Renal cortex interstitium (tissue), 11 donors: ENCODE results near the gene IKZF2. TPM values are rescaled to one million over a fixed set of nuclear protein-coding genes. Genes with fewer than 3 reads are reported as not detected.

Experiments used
- DNase-seq, 11 donors: peaks; one replicate each; pipeline ENCODE4 v3.0.0-alpha.2; 2013; ENCODE audit warnings: low read depth in 9 of 11, low spot score in 4 of 11; ENCODE audit errors: extremely low read depth in 1 of 11
- polyA plus RNA-seq, 3 donors: library from polyadenylated mRNA; unstranded; fragments of 120-200 nt; gene quantifications; one replicate each; pipeline ENCODE4 v1.2.1, GENCODE V29; 2013; ENCODE audit not compliant: insufficient read length in 3 of 3

The IKZF2 gene
- polyA plus RNA-seq, 3 donors = 6.5 to 9.6 (median 7.9) TPM

DNA sequence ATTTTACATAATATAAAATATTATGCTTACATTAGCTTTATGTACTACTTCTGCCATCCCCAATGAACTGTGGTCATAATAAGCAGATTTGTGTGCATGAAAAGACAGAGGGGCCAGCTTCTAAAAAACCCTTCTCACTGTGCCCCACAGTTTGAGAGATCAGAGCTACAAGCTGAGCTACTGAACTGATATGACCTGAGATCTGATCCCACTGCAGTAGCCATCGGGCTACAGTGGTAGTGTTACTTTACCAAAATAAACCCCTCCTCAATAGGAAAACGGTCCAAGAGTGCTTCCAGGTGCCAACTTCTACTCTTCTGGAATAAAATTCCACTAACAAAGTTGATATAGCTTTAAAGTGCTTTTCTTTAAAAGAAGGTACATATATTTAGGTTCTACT is 43.1 kb downstream of the IKZF2 start:
- DNase-seq = no peak

DNA sequence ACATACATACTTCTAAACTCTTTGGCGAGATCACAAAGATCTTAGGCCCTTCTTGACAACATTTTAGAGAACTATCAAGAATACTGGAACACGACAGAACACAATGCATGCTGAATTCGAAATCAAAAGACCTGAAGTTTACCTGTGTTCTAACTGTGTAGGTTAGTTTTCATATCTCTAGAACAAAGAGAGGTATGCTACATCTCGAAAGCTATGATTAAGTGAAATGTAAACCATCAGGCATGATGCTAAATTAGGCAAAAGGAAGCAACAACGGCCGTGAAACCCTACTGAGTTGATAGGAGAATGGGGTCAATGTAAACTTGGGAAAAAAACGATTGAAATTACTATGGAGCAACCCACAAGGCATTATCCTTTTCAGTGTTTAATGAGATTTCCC is 43.7 kb downstream of the IKZF2 start:
- DNase-seq = no peak

GRCh38 chr2:213105212-213105611 is 46.2 kb downstream of the IKZF2 start:
- no peak for DNase-seq

DNA sequence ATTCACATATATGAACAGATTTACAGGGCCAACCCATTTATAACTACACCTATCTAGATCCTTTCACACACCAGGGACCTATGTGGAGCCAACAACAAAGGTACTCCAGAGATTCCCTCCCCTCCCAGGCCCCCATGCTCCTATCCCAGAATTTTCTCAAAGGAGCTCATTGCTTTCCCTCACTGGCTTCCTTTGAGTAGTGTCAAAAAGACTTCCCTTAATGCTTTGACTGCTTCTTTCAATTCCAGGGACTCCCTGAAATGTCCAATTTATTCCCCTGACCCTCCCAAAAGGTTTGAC is 46.6 kb downstream of the IKZF2 start:
- no peak for DNase-seq

DNA sequence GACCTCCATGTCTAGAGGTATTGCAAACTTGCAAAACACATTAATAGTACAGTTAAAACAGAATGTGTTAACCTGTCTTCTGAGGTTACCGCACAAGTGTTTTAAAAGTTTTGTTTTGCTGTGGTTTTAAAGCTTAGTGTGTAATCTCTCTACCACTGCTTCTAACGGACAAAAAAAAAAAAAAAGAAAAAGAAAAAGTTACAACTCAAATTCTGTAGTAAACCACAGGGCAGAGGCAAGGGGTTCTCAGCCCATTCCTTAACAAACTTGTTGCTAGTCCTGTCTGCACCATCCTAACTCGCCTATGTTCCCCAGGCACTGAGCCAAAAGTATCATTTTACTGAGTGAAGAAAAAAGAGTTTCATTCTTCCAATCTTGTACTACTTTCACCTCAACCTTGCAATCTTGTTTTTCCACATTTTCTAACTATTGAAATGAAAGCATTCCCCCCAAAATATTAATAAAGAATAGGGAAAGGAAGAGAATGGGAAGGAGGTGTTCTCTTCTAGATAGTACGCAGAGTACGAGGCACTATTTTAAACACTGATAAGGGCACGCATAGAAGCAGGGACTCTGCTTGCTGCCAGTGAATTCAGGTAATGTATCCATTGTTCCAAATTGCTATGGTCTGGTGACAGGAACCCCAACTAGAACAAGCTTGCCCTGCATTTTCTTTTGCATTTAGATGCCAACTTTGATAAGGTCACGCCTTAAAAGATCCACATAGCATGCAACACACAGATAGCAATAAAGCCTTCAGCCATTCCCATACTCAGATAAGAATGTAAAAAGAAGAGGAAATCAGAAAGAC is 47.1 kb downstream of the IKZF2 start:
- DNase-seq = peak in 2 of 11 donors; percentile 2 to 12

GRCh38 chr2:213101692-213102460 is 49.5 kb downstream of the IKZF2 start:
- DNase-seq = no peak

DNA sequence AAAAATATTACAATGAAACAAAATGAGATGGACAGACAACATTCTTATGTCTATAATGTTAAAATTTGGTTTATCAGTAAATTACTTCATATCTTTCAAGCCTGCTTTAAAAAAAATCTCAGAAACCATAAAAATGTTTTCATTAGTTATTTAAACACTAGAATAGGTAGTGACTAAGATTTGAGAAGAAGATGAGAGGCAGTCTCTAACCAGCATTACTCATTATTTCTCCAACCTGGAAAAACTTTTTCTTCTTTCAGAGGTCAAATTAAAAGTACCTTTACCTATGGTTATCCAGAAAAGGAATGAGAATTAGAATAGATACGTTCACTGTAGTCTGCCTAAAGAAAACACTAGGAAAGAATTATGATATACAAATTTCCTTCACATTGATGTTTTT is 50.3 kb downstream of the IKZF2 start:
- DNase-seq = no peak

DNA sequence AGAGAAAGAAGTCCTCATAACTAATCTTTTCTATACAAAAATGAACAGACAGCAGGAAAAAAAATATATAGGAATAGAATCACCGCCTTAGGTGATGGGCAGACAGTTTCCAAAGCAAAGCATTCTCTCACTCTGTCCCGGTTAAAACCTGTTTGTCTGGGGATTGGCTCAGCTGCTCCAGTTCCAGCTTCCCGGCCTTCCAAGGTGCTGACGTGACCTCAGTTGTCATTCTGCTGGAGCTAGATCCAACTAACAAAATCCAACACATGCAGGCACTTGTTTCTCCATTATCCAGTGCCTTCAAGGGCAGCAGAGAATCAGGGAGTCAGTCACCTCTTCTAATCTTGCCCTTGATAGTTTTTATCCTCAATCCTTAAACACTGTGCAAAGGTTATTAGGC is 52.8 kb downstream of the IKZF2 start:
- DNase-seq = no peak

GRCh38 chr2:213091765-213092164 is 59.6 kb downstream of the IKZF2 start:
- no peak for DNase-seq

- no peak for DNase-seq
Observed at GRCh38 chr2:213090772-213091171, 60.6 kb downstream of the IKZF2 start.

- no peak for DNase-seq
Observed at GRCh38 chr2:213089438-213089837, 62.0 kb downstream of the IKZF2 start.

DNA sequence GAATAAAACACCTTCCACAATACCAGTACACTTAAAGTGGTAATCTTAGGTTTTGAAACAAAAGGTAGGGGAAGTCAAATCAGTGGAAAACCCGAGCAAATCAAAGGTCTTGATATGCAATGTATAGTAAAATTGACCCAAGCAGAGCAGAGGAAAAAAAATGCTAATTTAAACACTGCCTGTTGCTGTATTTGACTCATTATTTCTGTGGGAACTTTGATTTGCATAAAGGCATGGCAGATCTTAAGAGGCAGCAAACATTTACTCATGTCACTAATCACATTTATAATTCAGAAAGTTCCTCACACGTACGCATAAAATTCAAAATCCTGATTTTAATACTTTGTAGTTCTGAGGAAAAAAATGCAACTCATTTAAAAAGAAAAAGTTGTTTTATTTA is 64.4 kb downstream of the IKZF2 start:
- no peak for DNase-seq

GRCh38 chr2:213086571-213086970 is 64.8 kb downstream of the IKZF2 start:
- DNase-seq = peak in 1 of 11 donors; percentile 2

GRCh38 chr2:213086050-213086449 is 65.4 kb downstream of the IKZF2 start:
- DNase-seq = no peak

DNA sequence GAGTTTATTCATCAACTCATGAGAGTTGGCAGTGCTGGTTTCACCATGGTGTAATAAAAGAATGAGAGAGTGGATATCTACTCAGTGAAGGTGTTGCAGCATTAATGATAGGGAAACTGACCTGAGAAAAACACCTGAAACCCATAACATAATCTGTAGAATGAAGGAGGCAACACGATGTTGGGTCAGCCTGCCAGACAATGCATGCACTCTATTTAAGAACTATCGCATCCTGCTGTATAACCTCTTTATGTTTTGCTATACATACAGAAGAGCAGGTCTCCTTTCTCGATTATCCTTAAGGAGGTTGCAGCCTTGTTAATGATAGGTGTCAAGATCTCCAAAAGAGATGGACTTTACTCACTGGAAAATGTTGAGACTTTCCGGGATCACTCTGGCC is 65.9 kb downstream of the IKZF2 start:
- DNase-seq = no peak

GRCh38 chr2:213084261-213084660 is 67.2 kb downstream of the IKZF2 start:
- no peak for DNase-seq

DNA sequence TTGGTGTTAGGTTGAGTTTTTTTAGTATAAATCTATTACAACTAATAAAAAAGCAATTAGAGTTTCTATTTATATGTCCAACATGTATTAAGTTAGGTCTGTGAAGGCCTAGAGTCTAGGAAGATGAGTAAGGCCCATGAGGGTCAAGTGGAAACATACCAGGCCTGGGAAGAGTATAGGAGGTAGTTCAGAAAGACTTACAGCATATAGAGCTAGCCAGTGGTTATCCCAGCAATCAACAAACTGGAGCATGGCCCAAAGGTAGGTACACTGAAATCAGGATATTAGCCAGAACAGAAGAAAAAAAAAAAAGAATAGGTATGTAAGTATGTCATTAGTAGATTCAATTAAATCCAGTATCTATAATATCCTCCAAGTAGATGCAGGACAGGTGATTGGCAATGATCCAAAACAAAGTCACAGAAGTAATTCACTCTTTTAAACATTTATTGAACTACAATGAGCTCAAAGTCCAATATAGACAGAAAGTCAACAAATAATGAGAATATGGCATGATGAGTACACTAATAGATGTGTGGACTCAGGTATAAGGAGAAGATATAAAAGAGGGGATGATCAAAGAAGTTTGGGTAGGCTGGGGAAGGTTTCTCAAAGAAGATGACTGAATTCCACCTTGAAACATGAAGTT is 70.3 kb downstream of the IKZF2 start:
- no peak for DNase-seq

DNA sequence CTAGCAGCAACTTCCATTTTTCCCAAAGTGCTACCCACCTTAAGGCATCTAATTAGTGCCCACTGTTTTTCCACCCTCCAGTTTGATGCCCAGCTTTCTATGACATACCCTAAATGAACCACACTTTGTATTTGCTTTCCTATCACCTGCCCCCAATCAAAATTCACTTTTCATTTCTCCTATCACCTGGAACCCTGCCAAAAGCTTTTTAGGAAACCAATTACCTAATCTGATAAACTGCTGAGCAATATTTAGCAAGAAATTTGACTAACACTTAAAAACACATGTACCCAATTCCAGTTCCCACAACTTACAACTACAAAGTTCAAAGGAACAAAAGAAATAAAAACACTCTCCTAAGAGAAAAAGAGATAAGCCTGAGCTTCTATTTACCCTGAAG is 71.7 kb downstream of the IKZF2 start:
- DNase-seq = no peak

DNA sequence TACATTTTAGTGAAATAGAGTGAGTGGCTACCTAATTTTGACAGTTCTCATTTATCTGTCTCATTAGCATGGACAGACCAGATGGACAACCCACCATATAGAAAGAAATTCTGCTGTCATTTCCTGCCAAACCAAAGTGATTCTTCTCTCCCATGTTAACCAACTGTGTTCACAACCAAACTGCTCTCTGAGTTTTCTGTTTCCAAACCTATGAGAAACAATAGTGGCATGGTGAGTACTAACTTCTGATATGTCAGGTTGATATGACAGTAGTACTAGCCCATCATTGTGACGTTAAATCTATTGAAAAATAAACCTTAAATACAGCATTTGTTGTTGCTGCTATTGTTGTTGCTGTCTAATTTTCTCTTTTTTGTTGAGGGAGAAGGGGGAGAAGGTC is 72.7 kb downstream of the IKZF2 start:
- no peak for DNase-seq

- no peak for DNase-seq
Observed at GRCh38 chr2:213069531-213069930, 81.9 kb downstream of the IKZF2 start.
